Transverse colon (tissue), 4 donors: ENCODE results near the gene CADPS2. TPM values are rescaled to one million over a fixed set of nuclear protein-coding genes. Genes with fewer than 3 reads are reported as not detected.

Source experiments
- DNase-seq: peaks from one replicate; pipeline ENCODE4 v3.0.0-alpha.2; 2019
- H3K27ac ChIP-seq, 4 donors: fragments of 200-600 bp; sonication (generic); 2 replicates each; pipeline ENCODE4 v1.5.1; 2016 to 2018; ENCODE audit warnings: inconsistent platforms in 4 of 4
- H3K27me3 ChIP-seq: fragments of 200-600 bp; sonication (generic); 2 replicates; pipeline ENCODE4 v1.5.1; 2017; ENCODE audit warnings: inconsistent platforms
- H3K36me3 ChIP-seq, 4 donors: fragments of 200-600 bp; sonication (generic); 2 replicates each; pipeline ENCODE4 v1.5.1; 2017 to 2019; ENCODE audit warnings: inconsistent platforms in 4 of 4
- H3K4me1 ChIP-seq, 4 donors: fragments of 200-600 bp; sonication (generic); 2 replicates each; pipeline ENCODE4 v1.5.1; 2017 to 2020; ENCODE audit warnings: inconsistent platforms in 4 of 4
- H3K4me3 ChIP-seq, 4 donors: fragments of 200-600 bp; sonication (generic); 1 replicate in 1 of 4; 2 replicates in 3 of 4; pipeline versions ENCODE4 v1.5.1 to v1.6.1; 2017 to 2019; ENCODE audit warnings: inconsistent platforms in 4 of 4
- H3K9me3 ChIP-seq, 2 donors: fragments of 200-600 bp; sonication (generic); 2 replicates each; pipeline ENCODE4 v1.5.1; 2017 to 2019; ENCODE audit warnings: inconsistent platforms in 2 of 2
- CTCF ChIP-seq, 5 experiments: fragments of 200-600 bp in 3 of 5; fragments of 450-650 bp in 2 of 5; sonication (generic) in 3 of 5; IDR thresholded peaks; 1 replicate in 2 of 5; 2 replicates in 3 of 5; pipeline ENCODE4 v1.5.1; 2016 to 2017; ENCODE audit warnings: antibody characterized with exemption in 5 of 5, inconsistent platforms in 3 of 5, mild to moderate bottlenecking in 2 of 5, moderate library complexity in 1 of 5
- EP300 ChIP-seq: sonication (generic); formaldehyde crosslinking; IDR thresholded peaks from one replicate; pipeline ENCODE4 v1.6.1; 2017; ENCODE audit warnings: antibody characterized with exemption, low read depth
- POLR2A ChIP-seq: fragments of 450-650 bp; IDR thresholded peaks from one replicate; pipeline ENCODE4 v1.6.1; 2016; ENCODE audit warnings: antibody characterized with exemption, mild to moderate bottlenecking, moderate library complexity
- POLR2AphosphoS5 ChIP-seq, 3 donors: sonication (generic); formaldehyde crosslinking; IDR thresholded peaks; one replicate each; pipeline ENCODE4 v1.6.1; 2016; ENCODE audit warnings: antibody characterized with exemption in 3 of 3
- WGBS, 2 donors: methylation state at CpG; one replicate each; pipeline ENCODE4 v1.1.5; 2018; ENCODE audit warnings: low coverage in 1 of 2; 5-methylcytosine and 5-hydroxymethylcytosine counted together
- in situ Hi-C, 4 donors: fragments of 200-750 bp; cut with MboI; loops; one replicate each; pipeline versions ENCODE4 v1.15.0 to v1.15.1; 2017; ENCODE audit warnings: low sequenced_read_pairs in 3 of 4, low pct_ligation_motif_present in 1 of 4, low pct_unique_long_range_greater_than_20kb in 1 of 4
- intact Hi-C: fragments of 100-400 bp; cut with DNase I; formaldehyde crosslinking; loops from one replicate; pipeline ENCODE4 v1.15.1; 2023; ENCODE audit warnings: low total_unique reads
- total RNA-seq, 4 donors: library from RNA; depleted of rRNA; stranded (reverse); fragments of >200 nt; gene quantifications; one replicate each; pipeline ENCODE4 v1.1.0, GENCODE V29; 2016

Gene CADPS2
- total RNA-seq, 4 donors from 2014 or later: 9.0 to 15.2 (median 12.6) TPM

GRCh38 chr7:122616951-122617350 is 269.3 kb downstream of the CADPS2 start:
- DNase-seq: no peak
- in situ Hi-C loops (no loop called here), intact Hi-C loops (no loop called here)
- 57 to 69% methylated on average over 3 of the region's 3 CpGs for WGBS, 2 donors
- H3K36me3 ChIP-seq: no peaks in the 10 kb centered on the region
- no peaks in the 10 kb centered on the region for H3K9me3 ChIP-seq
- no peaks in the 10 kb centered on the region for H3K4me1 ChIP-seq
- TF ChIP-seq POLR2A: no peak
- TF ChIP-seq POLR2AphosphoS5 (IDR thresholded peaks at IDR 0.05): no peak
- no peak for TF ChIP-seq EP300
- TF ChIP-seq CTCF (IDR thresholded peaks at IDR 0.05): no peak
- no peaks in the 10 kb centered on the region for H3K27me3 ChIP-seq
- H3K27ac ChIP-seq: no peak overlapping the region
- H3K4me3 ChIP-seq: no peak overlapping the region

- TF ChIP-seq POLR2AphosphoS5 (IDR thresholded peaks at IDR 0.05): no peak
- no peak for TF ChIP-seq EP300
- TF ChIP-seq POLR2A: no peak
- no peak for TF ChIP-seq CTCF (IDR thresholded peaks at IDR 0.05)
- no peaks in the 10 kb centered on the region for H3K27me3 ChIP-seq
- H3K4me1 ChIP-seq: no peaks in the 10 kb centered on the region
- H3K4me3 ChIP-seq: no peak overlapping the region
- no peaks in the 10 kb centered on the region for H3K36me3 ChIP-seq
- WGBS, 2 donors: 85 to 86% methylated on average over 2 of the region's 2 CpGs
- no peaks in the 10 kb centered on the region for H3K9me3 ChIP-seq
- in situ Hi-C loops (no loop called here), intact Hi-C loops (no loop called here)
- no peak overlapping the region for H3K27ac ChIP-seq
- no peak for DNase-seq
Measured at GRCh38 chr7:122605929-122606328, 280.3 kb downstream of the CADPS2 start.

GRCh38 chr7:122604251-122604650 is 282.0 kb downstream of the CADPS2 start:
- no peaks in the 10 kb centered on the region for H3K27me3 ChIP-seq
- no peak overlapping the region for H3K4me3 ChIP-seq
- no peaks in the 10 kb centered on the region for H3K4me1 ChIP-seq
- H3K9me3 ChIP-seq: no peaks in the 10 kb centered on the region
- in situ Hi-C loops (no loop called here), intact Hi-C loops (no loop called here)
- no peak for DNase-seq
- TF ChIP-seq POLR2AphosphoS5 (IDR thresholded peaks at IDR 0.05): no peak
- TF ChIP-seq CTCF (IDR thresholded peaks at IDR 0.05): no peak
- TF ChIP-seq POLR2A: no peak
- no peak for TF ChIP-seq EP300
- no peak overlapping the region for H3K27ac ChIP-seq
- H3K36me3 ChIP-seq: no peaks in the 10 kb centered on the region

- intact Hi-C loops (no loop called here), in situ Hi-C loops (no loop called here)
- Histone ChIP-seq H3K9me3 (no peaks in the 10 kb centered on the region), H3K4me1 (no peaks in the 10 kb centered on the region), H3K27ac (no peak overlapping the region), H3K4me3 (no peak overlapping the region), H3K36me3 (no peaks in the 10 kb centered on the region), H3K27me3 (no peaks in the 10 kb centered on the region)
- TF ChIP-seq EP300 (no peak), CTCF (IDR thresholded peaks at IDR 0.05) (no peak), POLR2AphosphoS5 (IDR thresholded peaks at IDR 0.05) (no peak), POLR2A (no peak)
- WGBS, 2 donors: 73 to 74% methylated on average over 2 of the region's 2 CpGs
- DNase-seq: no peak
Measured at GRCh38 chr7:122602800-122603199, 283.5 kb downstream of the CADPS2 start.
